Stimulated activated CD8-positive, alpha-beta memory T cell treated with anti-CD3 and anti-CD28 coated beads, Interleukin-7, amount 100 ng/mL, for 48 hours (primary cell): ENCODE measurements around the gene DNAJC25.
"Not testable (repeated sequence)": the region's sequence is repeated elsewhere in the genome, so short reads cannot be mapped to it uniquely, and the experiment has no call there.

Source experiments
- DNase-seq, 2 donors: peaks; one replicate each; pipeline ENCODE4 v3.0.0-alpha.2; 2020; ENCODE audit warnings: low read depth in 1 of 2; ENCODE audit errors: extremely low read depth in 1 of 2

Gene DNAJC25

GRCh38 chr9:111662576-111663300 is 31.6 kb downstream of the DNAJC25 start:
- DNase-seq: no peak

DNA sequence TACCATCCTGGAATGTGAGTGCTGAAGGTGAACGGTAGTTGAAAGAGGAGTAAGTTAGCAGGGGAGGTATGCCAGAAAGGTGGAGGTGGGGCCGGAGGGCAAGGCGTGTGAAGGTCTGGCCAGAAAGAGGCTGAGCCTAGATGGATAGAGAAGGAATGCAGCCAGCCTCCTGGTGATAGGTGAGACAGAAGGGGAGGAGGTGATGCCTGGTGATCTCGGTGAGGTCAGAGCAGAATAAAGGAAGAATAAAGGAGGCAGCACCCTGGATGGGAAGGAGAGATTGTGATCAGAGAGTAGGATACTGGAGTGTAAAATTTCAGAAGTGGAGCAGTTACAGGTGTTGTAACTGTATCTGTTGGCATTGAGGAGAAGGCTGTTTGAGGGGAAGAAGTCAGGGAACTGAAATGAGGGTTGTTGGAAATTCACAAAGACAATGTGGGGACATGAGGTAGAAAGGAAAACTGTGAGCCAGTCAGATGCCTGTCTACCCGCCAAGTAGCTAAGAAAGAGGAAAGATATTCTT is 32.2 kb downstream of the DNAJC25 start:
- DNase-seq: no peak

- no peak for DNase-seq
These were observed 37.0 kb downstream of the DNAJC25 start for GRCh38 chr9:111668026-111668573.

- DNase-seq: not testable (repeated sequence)
These were observed 37.5 kb downstream of the DNAJC25 start for GRCh38 chr9:111668601-111669000.

GRCh38 chr9:111674319-111674718 is 43.2 kb downstream of the DNAJC25 start:
- DNase-seq: no peak

DNA sequence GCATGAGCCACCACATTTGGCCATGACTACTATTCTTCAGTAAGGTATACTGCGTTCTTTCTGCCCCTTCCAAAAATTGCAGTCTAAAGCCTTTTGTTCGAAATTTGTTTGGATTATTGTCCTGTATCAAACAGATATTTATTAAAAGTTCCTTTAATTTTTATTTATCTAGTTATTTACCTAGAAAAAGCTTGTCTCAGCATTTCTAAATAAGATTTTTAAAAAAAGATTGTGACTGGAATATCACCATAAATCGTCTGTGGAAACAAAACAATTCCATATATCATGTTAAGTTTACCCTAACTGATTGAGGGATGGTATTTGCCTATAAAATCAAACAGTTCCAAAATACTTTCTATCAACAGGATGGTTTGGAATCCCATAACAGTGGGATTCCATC is 45.0 kb downstream of the DNAJC25 start:
- no peak for DNase-seq

- no peak for DNase-seq
These were observed 47.2 kb downstream of the DNAJC25 start for GRCh38 chr9:111678293-111678692.

GRCh38 chr9:111679199-111679598 is 48.1 kb downstream of the DNAJC25 start:
- no peak for DNase-seq

DNA sequence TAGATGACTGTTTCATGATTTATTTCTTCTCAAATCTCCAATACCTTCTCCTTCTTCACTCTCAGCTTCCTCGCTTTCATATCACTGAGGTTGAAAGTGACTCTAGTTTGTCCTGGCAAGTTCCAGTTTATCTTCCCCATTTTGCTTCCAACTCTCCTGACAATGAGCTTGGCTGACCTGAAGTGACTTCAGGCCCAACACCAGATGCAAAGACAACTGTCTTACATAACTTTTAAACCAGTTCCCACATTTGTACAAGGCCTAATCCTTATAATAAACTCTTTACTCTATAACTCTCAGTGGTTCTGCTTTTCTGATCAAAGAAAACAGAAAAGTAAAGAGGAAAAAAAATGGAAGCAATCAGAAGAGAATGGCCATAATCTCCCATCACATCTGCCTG is 52.3 kb downstream of the DNAJC25 start:
- DNase-seq: no peak

DNA sequence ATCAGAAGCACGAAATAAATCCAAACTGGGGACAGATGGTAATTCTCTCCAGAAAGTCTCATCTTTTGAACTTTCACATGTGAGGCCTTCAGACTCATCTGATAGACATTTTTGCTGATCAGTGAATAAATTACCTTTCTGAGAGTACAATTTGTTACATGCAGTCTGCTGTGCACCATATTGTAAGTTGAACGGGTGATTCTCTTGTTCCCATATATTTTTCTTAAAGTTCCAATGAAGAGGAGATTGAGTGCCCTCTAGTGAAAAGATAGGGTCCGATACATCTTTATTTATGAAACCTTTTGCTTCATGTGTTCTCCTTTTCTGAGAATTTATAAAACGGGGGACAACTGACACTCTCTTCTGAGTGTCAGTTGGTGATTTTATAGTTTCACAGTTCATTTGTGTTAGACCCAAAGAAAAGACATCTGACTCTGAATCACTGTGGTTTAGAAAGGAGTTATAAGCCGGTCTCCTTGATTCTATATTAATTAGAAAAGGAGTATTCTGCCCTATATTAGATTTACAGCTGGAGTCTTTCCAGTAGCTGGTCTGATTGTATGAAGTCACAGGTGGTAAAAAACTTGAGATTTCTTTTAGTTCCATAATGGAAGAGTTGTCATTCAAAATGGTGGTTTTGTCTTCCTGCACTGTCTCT is 60.7 kb downstream of the DNAJC25 start:
- DNase-seq: no peak

DNA sequence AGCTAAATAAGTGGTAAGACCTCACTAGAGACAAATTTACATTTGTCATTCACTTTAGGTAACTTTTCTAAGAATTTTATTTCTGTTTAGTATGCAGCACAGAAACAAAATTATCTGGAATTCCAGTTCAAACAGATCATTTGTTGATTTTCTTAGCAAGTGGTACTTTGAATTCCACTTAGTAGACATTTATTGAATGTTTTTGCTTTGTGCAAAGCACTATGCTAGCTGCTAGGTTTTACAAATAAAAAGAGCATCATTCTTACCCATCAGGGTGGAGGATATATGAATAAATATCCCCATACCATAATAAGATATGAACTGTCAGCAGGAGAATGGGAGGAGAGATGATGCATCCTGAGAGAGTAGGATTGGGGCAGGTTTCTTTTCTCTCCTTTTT is 65.7 kb downstream of the DNAJC25 start:
- no peak for DNase-seq

DNA sequence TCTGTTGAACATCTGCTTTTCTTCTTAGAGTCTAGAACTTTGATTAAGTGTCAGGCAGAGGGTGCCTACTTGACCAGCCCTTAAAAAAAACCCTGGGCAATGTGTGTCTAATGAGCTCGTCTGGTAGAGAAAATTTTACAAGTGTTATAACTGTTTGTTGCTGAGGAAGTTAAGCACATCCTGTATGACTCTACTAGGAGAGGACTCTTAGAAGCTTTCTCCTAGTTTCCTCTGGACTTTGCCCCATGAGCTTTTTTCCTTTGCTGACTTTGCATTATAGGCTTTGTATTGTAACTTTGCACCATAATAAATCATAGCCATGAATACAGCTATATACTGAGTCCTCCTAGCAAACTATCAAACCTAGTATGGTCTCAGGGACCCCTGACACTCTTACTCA is 69.6 kb downstream of the DNAJC25 start:
- no peak for DNase-seq
